ENCODE results near the gene CREB3L2. TPM values are rescaled to one million over a fixed set of nuclear protein-coding genes. Genes with fewer than 3 reads are reported as not detected.

CREB3L2 gene
- total and polyA plus RNA-seq, 2 of the 8 experiments (the other 6 are each of a cell fraction or from before 2014, with no cell fraction given): 14.4 to 48.3 TPM

DNA sequence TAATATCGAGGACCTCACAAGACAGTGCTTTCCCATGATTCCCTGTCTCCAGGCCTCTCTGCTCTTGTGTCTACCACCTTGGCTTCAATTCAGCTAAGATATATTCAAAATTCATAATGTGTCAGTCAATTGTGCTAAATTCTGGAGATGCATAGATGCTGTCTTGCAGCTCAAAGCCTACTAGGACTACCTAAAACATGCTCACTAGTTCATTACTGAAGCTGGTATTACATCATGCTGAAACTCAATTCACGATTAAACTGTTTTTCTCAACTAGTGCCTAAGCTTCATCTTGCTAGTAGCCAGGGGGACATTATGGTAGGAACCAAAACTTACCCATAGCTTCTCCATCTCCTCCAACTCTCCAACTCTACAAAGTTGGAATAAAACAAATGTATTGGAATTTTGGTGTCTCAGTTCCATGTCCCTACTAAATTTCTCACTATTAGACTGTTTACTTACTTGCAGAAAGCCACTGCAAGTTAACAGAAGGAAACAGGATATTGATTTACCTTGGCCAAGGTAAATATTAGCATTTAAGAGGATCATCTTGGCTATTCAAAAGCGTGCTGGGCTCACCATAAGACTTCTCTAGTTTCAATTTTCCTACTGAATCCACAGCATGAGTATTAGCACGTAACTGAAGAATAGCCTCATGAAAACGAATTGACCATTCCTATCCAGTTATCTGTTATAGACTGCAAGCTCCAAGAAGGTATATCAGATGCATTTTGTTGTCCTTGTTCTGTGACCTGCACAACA is 53.6 kb downstream of the CREB3L2 start (continued):
- TF ChIP-seq JUND (IDR thresholded peaks at IDR 0.05; ENCODE audit: low read length): no peak
